NOMO-1 (cell line): ENCODE results near the gene TTLL10.
"Not testable (repeated sequence)": the region's sequence is repeated elsewhere in the genome, so short reads cannot be mapped to it uniquely, and the experiment has no call there.

Experiments used
- DNase-seq, 2 experiments: peaks; one replicate each; lab custom pipeline; 2025; ENCODE audit not compliant: unreplicated experiment in 2 of 2; lab: John Stamatoyannopoulos, UW

TTLL10 gene

DNA sequence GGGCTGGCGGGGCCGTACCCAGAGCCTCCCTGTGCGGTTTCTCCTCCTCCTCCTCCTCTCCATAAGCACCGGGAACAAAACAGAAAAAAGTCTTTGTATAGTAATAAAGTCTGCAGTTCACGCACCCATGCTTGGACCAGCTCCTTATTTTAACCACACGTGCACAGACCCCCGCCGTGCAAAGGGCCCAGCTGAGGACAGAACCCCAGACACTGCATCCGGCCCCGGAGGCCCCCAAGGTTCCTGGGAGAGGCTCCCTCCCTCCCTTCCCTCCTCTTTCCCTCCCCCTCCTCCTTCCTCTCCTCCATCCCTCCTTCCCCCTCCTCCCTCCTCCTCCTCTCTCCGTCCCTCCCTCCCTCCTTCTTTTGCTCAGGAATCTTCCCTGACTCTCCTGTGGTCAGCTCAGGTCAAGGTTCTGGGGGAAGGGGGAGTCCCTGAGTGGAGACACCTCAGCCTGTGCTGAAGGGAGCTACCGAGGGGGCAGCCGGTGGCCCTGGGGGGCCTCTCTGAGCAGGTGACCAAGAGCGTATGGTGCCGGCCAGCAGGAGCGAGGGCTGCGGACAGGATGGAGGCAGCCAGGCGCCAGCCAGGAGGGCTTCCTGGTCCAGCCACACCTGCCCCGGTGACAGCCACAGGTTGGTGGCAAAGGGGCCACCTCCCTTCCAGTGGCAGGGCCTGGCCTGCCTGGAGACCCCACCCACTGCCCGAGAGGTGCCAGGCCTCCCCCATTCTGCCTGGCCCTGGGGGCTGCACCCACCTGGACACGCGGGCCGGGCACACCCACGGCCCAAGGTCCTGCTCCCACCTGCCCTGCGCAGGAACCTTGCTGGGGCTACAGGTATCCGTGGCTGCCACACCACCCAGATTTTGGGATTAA lies 3.2 kb upstream of the TTLL10 start:
- DNase-seq: no peak

DNA sequence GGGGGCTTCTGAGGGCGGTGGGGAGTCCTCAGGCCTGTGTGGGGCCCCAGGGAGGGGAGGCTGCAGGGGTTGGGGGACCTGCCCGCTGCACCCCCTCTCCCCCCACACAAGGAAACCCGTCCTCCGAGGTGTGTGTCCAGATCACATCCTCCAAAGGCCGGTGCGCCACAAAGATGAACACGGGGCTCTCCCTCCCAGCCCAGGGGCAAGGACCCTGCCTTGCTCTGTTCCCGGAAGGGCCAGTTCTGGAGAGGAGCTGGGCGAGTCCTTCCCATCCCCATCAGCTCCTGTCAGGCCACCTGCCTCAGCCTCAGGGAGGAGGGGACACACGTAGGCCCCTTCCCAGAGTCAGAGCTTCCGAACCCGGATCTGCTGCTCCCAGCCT lies 2.5 kb upstream of the TTLL10 start:
- DNase-seq: no peak

DNA sequence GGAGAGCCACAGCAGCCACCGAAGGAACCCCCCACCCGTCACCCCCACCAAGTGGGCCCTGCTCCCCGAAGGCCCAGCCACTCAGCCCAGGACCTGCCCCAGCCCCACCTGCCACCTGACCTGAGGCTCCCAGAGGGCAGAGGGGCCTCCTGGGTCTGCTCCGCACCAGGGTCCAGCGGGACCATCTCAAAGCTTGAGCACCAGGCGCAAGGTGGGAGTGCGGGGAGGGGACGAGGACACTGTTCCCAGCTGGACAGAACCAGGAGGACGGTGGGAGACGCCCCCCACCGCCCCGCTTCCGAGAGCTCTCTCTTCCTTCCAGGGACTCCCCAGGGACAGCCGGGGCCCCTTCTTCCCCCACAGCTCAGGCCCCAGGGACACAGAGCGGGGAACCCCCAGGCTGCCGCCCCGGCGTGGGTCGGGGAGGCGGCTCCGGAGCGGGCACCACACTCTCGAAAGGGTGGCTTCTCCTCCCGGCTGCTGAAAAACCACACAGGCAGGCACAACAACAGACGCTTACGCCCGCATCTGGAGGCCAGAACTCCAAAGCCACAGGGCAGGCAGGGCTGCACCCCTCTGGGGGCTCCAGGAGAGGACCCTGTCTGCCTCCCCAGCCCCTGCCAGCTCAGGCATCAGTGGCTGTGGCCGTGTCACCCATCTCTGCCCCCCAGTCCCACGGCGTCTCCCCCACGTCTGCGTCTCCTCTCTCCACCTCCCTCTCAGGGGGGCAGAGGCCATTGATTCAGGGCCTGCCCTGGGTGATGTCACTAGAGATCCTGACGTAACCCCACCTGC lies 1.9 kb upstream of the TTLL10 start:
- DNase-seq: no peak

DNA sequence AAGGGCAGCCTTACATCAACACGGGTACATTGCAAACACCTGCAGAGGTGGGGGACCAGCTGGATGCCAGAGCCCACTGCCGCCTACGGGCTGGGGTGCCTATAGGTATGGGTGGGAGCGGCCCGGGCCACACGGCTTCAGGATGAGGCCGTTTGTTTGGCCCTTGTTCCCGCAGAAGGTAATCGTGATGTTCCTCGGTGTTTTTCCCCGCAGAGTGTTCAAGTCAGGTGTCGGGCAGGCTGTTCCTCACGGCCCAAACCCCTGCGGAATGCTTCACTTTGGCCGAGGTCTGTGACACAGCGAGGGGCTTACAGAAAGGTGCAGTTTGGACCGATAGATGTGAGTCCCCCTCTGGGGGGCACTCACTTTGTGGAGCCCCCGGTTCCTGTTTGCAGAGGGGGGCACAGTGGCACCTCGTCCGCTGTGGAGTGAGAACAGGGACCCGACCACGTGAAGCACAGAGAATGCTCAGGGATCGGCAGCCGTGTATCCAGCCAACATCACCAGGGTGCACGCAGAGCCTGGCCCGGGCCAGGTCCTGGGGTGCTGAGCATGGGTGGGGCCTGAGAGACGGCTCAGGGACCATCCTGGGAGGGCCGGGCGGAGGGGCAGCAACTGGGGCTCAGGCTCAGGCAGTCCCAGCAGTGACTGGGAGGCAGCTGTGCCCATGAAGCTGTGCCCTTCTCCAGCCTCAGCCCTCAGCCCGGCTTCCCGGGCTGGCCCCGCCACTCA lies 453 bp upstream of the TTLL10 start:
- no peak for DNase-seq

DNA sequence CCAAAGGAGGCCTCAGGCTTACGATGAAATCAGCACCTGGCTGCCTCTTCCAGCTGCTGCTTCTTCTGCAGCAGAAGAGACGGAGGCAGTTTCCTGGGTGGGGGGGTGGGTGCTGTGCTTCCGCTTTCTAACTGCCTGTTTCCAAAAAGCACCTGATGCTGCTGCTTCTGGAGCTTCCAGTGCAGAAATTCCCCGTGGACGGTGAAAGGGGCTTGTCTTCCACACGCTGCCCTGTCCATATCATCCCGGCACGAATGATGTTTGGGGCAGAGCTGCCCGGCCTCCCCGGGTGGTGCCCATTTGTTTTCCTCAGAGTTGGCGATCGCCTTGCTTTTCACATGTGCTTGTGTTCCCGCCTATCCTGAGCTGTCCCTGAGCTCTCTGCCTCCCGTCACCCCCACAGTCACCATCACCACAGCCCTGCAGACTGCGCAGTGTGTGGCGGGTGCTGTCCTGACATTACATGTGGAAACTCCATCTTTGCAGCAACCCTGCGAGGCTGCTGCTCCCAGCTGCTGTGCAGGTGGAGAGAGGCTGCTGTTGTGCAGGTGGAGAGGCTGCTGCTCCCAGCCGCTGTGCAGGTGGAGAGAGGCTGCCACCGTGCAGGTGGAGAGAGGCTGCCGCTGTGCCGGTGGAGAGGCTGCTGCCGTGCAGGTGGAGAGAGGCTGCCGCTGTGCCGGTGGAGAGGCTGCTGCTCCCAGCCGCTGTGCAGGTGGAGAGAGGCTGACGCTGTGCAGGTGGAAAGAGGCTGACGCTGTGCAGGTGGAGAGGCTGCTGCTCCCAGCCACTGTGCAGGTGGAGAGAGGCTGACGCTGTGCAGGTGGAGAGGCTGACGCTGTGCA lies 1.8 kb downstream of the TTLL10 start:
- no peak for DNase-seq

DNA sequence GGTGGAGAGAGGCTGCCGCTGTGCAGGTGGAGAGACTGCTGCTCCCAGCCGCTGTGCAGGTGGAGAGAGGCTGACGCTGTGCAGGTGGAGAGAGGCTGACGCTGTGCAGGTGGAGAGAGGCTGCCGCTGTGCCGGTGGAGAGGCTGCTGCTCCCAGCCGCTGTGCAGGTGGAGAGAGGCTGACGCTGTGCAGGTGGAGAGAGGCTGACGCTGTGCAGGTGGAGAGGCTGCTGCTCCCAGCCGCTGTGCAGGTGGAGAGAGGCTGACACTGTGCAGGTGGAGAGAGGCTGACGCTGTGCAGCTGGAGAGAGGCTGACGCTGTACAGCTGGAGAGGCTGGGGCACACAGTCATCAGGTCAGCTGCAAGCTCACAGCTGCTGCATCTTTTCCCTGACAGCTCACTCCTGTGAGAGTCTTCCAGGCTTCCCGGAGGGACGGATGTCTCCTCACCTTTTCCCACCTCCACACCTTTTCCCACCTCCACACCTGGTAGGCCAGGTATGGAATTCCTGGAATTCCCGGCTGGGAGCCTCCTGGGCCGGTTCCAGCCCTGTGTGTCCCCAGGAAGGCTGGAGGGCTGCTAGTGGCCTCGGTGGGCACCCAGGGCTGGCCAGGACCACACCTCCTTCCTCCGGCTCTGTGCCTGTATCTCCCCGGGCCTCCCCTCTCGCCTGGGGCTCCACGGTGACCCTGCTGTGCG lies 2.5 kb downstream of the TTLL10 start:
- DNase-seq: not testable (repeated sequence)

DNA sequence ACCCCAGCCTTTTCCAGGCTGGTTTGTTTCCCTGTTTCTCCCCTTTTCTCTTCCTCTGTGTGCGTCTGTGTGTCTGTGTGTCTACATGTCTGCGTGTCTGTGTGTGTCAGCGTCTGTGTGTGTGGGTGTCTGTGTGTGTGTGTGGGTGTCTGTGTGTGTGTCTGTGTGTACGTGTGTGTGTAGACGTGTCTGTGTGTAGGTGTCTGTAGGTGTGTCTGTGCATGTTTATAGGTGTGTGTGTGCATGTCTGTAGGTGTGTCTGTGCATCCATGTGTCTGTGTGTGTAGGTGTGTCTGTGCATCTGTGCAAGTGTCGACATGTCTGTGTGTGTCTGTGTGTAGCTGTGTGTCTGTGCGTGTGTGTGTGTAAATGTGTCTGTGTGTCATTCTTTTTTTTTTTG lies 3.3 kb downstream of the TTLL10 start:
- DNase-seq: no peak

DNA sequence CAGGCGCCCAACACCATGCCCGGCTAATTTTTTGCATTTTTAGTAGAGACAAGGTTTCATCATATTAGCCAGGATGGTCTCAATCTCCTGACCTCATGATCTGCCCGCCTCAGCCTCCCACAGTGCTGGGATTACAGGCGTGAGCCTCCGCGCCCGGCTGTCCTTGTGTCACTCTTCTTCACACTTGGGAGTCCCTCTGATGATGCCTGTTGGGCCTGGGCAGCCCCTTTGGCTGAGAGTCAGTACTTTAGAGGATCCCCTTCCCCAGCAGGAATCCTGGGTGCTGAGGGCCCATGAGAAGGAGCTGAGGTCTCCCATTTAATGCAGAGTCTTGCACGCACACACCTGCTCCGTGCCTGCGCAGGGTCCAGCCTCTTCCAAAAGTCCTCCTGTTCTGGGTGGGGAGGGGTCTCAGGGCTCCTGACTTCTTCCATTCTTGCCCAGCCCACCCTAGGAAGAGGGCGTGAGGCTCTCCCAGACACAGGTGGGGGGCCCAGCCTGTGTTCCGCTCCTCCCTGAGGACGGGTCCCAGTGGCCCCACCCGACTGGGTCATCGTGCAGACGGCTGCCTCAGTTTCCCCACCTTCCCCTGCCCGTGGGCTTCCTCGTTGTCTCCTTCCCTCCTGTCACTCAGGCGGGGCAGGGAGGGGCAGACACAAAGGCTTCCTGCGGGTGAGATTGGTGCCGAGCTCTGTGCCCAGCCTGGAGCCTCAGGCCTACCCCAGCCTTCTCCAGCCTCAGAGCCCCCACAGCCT lies 3.9 kb downstream of the TTLL10 start:
- no peak for DNase-seq

DNA sequence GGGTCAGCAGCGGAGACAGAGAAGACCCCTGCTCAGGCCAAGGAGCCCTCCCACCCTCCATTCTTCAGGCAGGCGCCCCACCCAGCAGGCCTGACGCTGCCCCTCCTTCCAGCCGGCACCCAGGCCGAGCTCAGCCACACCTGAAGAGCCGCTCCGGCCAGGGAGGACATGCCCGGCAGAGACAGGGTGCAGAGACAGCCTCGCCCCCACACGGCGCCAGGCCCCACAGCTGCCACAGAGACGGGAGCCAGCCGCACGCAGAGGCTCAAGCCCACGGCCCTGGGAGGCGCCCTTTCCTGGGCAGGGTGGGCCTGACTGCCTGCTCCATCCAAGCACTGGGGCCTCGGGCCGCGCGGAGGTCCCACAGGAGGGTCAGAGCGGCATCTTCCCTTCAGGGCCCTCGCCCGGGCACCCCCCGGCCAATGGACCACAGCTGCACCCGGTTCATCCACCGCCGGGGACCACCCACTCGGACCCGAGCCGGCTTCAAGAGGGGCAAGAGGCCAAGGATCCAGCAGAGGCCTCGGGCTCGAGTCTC lies 5.2 kb downstream of the TTLL10 start:
- no peak for DNase-seq

DNA sequence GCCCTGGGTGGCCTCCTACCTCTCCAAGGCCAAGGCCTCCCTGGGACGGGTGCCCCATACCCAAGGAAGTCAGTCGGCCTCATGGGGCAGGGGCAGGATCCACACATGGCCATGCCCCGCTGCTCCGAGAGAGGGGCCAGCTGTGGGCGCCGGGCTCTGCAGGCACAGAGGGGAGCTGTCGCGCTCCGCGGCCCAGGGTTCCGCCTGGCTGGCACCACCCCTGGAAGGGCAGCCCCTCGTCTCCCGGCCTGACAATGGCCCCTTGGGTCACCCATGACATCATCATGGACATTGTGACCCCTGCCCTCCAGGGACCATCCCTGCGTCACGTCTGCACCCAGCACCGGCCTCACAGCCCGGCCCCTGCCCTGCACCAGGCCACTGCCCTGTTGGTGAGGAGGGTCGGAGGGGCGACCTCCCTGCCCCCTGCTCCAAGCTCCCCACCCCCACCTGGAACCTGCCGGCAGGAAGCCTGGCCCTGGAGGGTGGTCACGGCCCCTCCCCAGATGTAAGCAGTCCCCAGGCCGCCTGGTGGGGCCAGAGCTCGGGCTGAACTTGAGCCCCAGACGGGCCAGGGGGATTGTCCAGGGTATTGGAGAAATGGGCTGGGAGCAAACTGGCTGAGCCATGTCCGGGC lies 5.8 kb downstream of the TTLL10 start:
- no peak for DNase-seq

DNA sequence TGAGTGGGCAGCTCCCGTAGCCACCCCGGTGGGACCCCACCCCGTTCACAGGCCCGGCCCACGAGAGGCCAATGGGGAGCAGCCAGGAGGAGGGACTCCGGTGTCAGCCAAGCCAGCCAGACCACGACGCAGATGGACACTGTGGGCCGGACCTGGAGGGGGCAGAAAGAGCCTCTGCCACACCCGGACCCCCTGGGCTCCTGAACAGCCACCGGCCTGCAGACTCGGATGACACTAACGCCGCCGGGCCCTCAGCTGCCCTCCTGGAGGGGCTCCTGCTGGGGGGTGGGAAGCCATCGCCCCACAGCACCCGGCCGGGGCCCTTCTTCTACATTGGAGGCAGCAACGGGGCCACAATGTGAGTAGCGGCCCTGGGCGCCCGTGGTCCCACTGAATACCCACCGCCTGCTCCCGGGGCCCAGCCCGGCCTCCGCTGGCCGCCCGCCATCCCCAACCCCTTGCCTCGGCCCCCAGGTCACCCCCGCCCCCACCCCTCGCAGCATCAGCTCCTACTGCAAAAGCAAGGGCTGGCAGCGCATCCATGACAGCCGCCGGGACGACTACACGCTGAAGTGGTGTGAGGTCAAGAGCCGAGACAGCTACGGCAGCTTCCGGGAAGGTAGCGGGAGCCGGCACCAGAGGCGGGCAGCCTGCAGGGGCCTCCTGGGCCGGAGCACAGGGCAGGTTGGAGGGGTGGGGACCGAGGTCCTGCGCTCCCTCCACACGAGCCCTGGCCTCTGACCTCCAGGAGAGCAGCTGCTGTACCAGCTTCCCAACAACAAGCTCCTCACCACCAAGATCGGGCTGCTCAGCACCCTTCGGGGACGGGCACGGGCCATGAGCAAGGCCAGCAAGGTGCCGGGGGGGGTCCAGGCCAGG lies 6.5 kb downstream of the TTLL10 start:
- DNase-seq: no peak

DNA sequence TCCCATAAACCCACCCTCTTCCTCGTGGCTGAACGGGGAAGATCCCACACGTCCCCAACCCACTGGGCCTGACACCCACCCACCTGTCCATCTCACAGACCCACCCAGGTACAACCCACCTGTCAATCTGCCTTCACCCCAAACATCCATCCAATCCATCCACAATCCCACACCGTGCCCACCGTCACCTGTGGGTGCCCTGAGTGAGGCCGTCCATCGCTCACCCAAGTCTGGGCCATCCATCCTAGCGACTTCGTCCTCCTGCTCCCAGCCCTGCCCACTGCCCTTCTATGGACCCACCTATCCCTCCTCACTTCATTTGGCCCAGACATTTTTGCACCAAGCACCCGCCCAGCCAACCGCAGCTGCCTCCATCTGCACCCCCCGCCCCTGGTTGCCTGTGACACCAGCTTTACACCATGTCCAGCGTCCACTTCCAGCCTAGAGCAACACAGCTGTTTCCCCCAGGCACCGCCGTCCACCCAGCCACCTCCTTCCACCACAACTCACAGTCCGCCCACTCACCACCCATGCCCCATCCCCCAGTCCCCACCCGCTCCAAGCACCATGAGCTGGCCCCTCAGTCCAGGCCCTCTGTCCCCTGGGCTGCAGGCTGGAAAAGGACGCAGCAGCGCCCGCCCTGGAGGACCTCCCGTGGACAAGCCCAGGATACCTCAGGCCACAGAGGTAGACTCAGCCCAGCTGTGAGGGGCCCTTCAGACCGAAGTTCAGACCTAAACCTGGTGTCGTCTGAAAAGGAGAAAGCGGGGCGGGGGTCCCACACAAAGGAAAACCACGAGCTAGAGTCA lies 7.7 kb downstream of the TTLL10 start:
- no peak for DNase-seq

DNA sequence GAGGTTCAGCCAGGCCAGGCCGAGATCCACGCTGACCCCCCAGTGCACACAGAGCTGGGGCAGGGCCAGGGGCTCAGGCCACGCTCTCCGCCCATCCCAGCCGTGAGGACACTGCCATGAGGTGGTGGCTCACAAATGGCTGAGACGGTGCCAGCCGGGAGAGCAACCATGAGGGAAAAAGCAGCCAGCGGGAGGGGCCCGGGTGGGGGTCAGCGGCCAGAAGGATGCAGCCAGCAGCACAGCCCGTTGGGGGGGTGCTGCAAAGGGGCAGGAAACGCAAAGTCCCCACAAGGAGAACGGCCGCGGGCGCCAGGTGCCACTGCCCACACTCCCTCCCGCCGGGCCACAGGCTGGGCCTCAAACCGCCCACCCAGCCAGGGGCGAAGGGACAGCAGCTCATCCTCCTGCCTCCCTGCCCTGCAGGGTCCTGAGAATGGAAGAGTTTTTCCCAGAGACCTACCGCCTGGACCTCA lies 8.3 kb downstream of the TTLL10 start:
- no peak for DNase-seq

DNA sequence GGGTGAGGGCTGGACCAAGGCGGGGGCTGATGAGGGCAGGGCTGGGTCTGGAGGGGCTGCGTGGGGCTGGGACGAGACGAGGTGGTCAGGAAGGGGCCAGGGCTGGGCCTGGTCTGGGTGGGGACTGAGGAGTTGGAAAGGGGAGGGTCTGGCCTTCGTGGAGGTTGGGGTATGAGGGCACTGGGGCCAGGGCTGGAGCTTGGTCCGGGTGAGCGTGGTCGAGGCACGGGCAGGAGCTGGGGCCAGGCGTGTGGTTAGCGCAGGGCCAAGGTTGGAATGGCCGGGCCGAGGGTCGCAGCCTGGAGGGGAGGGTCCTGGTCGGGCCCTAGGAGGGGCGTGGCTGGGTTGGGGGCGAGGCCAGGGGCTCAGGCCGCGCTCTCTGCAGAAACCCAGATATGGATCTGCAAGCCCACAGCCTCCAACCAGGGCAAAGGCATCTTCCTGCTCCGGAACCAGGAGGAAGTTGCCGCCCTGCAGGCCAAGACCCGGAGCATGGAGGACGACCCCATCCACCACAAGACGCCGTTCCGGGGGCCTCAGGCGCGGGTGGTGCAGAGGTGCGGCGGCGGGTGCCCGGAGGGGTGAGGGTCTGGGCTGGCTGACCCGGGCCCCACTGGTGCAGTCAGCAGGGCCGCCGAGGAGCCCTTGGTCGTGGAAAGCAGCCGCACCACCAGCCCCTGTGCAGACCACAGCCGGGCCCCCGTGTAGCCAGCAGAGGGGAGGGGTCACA lies 9.0 kb downstream of the TTLL10 start:
- DNase-seq: no peak

DNA sequence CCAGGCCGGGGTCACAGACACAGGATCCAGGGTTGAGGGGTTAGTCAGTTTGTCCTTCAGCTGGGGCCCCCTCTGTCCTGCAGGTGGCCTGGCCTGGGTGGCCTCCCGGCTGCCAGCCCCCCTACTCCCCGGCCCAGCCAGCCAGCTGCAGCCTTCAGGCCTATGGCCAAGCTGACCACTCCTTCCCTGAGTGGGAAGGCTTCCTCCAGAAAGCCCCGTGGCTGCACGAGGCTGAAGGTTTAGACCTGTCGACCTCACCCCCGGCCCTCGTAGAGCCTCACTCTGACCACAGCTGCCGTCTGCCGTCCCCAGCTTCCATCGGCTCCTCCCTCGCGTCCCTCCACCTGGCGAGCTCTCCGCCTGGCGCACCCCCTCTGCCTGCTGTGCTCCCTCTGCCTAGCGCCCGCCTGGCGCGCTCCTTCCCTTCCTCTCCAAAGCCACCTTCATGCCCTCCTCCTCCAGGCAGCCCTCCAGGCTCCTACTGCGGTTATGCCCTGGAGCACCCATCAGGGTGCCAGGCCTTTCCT lies 9.6 kb downstream of the TTLL10 start:
- no peak for DNase-seq
